Measurements from ENCODE around the gene GSDME.

The GSDME gene

GRCh38 chr7:24745355-24745754, 11.9 kb downstream of the GSDME start:
- Histone ChIP-seq H3K4me3 (ENCODE audit: low read depth, low read length) (no peak overlapping the region), H3K9me3 (ENCODE audit: control insufficient read depth, insufficient read depth, low read depth, low read length) (no peaks in the 10 kb centered on the region), H3K27ac (ENCODE audit: extremely low read depth, low read depth, low read length) (no peak overlapping the region), H3K36me3 (ENCODE audit: control insufficient read depth in 2 of 2, insufficient read depth in 1 of 2, low read length in 2 of 2) (no peaks in the 10 kb centered on the region), H3K4me1 (ENCODE audit: control insufficient read depth, insufficient read depth, low read length) (peaks cover 11% of the 10 kb centered on the region)
- POLR2A ChIA-PET: no interaction called here
- TF ChIP-seq SETDB1 (IDR thresholded peaks at IDR 0.05; ENCODE audit: insufficient read length, low read length) (no peak), ZNF777 (tag by site-specific recombination; IDR thresholded peaks at IDR 0.05; ENCODE audit: borderline replicate concordance) (no peak), ZNF658 (tag by site-specific recombination; IDR thresholded peaks at IDR 0.05) (no peak), ZNF544 (tag by site-specific recombination; IDR thresholded peaks at IDR 0.05) (no peak), ZNF266 (tag by site-specific recombination; IDR thresholded peaks at IDR 0.05; ENCODE audit: low read depth) (no peak), MYNN (tag by site-specific recombination; IDR thresholded peaks at IDR 0.05; ENCODE audit: borderline replicate concordance) (no peak), ZNF280C (tag by site-specific recombination; IDR thresholded peaks at IDR 0.05) (no peak), ZNF660 (tag by site-specific recombination; IDR thresholded peaks at IDR 0.05) (no peak), ZNF449 (tag by site-specific recombination; IDR thresholded peaks at IDR 0.05) (no peak), ZNF558 (tag by site-specific recombination; IDR thresholded peaks at IDR 0.05) (no peak)
- CTCF ChIA-PET: no interaction called here

- CTCF ChIA-PET: no interaction called here
Measured at GRCh38 chr7:24743471-24743870, 13.8 kb downstream of the GSDME start.

GRCh38 chr7:24742506-24743162, 14.6 kb downstream of the GSDME start:
- H3K4me1 ChIP-seq (ENCODE audit: control insufficient read depth, insufficient read depth, low read length): peaks cover 11% of the 10 kb centered on the region
- no peaks in the 10 kb centered on the region for H3K36me3 ChIP-seq (ENCODE audit: control insufficient read depth in 2 of 2, insufficient read depth in 1 of 2, low read length in 2 of 2)
- ChIA-PET CTCF (interaction anchor here (1.4 kb wide), 1 partner anchor 352 kb away, joined by 6 read pairs; no protein-coding TSS in a partner anchor), POLR2A (interaction anchor here (1.2 to 2.2 kb wide), 3 partner anchors 8 to 16 kb away, joined by 3 to 12 read pairs (median 6); partner anchors contain the start of gene GSDME)
- TF ChIP-seq ZNF544 (tag by site-specific recombination; IDR thresholded peaks at IDR 0.05) (no peak), ZNF561 (tag by site-specific recombination; IDR thresholded peaks at IDR 0.05; ENCODE audit: borderline replicate concordance) (no peak), ZNF302 (tag by site-specific recombination; IDR thresholded peaks at IDR 0.05; ENCODE audit: low read depth) (no peak), ZNF223 (tag by site-specific recombination; IDR thresholded peaks at IDR 0.05) (no peak), ZNF560 (tag by site-specific recombination; IDR thresholded peaks at IDR 0.05; ENCODE audit: borderline replicate concordance) (no peak), ZBTB26 (tag by site-specific recombination; optimal IDR thresholded peaks at IDR 0.05) (no peak), ZNF596 (tag by site-specific recombination; IDR thresholded peaks at IDR 0.05) (no peak)
- H3K9me3 ChIP-seq (ENCODE audit: control insufficient read depth, insufficient read depth, low read depth, low read length): no peaks in the 10 kb centered on the region
- no peak overlapping the region for H3K4me3 ChIP-seq (ENCODE audit: low read depth, low read length)
- no peak overlapping the region for H3K27ac ChIP-seq (ENCODE audit: extremely low read depth, low read depth, low read length)

More at GRCh38 chr7:24743471-24743870, 13.8 kb downstream of the GSDME start:
- Histone ChIP-seq H3K27ac (ENCODE audit: extremely low read depth, low read depth, low read length) (no peak overlapping the region), H3K36me3 (ENCODE audit: control insufficient read depth in 2 of 2, insufficient read depth in 1 of 2, low read length in 2 of 2) (no peaks in the 10 kb centered on the region), H3K4me3 (ENCODE audit: low read depth, low read length) (no peak overlapping the region), H3K9me3 (ENCODE audit: control insufficient read depth, insufficient read depth, low read depth, low read length) (no peaks in the 10 kb centered on the region), H3K4me1 (ENCODE audit: control insufficient read depth, insufficient read depth, low read length) (peaks cover 11% of the 10 kb centered on the region)
- TF ChIP-seq ZFP41 (tag by site-specific recombination; IDR thresholded peaks at IDR 0.05; ENCODE audit: borderline replicate concordance) (no peak), ZNF610 (tag by site-specific recombination; IDR thresholded peaks at IDR 0.05; ENCODE audit: borderline replicate concordance) (no peak), ZNF19 (tag by site-specific recombination; IDR thresholded peaks at IDR 0.05; ENCODE audit: low read depth) (no peak)
- POLR2A ChIA-PET: no interaction called here

All from HEK293 (cell line).